NOMO-1 (cell line): ENCODE data around the gene SLC1A5.

Experiments used
- DNase-seq, 2 experiments: peaks; one replicate each; lab custom pipeline; 2025; ENCODE audit not compliant: unreplicated experiment in 2 of 2; lab: John Stamatoyannopoulos, UW

Gene SLC1A5

DNA sequence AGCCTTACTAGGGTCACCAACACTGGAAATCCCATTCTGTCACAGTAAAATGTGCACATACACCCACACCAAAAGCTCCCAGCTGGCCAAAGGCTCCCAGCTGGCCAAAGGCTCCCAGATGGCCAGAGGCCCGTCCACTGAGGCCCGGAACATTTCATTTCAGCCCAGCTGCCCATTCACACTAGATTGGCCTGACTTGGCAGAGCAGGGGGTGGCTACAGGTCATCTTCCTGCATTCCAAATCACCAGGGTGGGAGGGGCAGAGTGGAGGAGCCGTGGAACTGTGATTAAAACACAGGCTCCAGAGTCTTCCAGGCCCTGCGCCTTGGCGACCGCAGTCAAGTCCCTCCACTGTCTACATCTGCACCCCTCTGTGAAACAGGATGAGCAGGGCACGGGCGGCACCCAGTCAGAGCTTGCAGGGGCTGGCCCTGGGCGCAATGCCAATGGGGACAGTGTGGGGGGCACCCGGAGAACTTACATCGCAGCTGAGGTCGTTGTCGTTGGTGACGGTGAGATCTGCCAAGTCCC, 61.4 kb downstream of the SLC1A5 start:
- no peak for DNase-seq

DNA sequence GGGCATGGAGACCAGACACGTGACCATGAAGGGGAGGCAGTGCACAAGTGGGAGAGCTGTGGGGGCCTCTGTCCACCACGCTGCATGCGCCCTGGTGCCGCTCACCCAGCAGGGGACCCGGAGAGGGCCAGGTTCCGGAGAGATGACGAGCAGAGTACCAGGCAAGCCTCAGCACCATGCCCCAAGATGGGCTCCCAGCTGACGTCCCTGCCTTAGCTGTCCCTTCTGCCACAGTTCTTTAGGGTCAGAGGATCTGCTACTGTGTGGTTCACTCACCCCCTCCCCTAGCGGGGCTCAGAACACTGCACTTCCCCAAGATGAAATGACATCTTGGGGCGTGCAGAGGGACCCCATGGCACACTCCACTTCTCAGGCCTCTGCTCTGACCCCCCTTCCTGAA, 61.8 kb downstream of the SLC1A5 start:
- DNase-seq = no peak

DNA sequence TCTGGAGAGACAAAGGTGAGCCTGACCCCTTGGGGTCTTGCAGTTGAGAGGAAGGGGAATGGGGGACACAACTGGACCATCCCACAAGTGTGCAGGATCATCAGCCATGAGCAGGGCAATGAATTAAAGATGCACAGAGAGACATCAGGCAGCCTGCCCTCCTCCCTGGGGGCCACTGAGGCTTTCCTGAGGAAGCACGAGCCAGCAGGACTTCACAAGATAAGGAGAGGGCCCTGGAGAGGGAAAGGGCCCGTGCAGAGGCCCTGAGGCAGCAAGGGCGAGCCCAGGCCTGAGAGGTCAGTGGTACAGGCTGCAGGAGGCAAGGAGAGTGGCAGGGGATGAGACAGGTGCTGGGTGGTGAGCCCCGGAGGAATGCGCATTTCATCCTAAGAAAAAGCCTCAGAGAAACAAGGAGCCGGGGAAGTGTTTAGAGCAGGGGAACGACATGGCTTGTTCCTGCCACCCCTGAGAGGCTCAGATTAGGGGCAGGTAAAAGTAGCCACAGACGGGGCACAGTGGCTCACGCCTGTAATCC, 62.5 kb downstream of the SLC1A5 start:
- no peak for DNase-seq

DNA sequence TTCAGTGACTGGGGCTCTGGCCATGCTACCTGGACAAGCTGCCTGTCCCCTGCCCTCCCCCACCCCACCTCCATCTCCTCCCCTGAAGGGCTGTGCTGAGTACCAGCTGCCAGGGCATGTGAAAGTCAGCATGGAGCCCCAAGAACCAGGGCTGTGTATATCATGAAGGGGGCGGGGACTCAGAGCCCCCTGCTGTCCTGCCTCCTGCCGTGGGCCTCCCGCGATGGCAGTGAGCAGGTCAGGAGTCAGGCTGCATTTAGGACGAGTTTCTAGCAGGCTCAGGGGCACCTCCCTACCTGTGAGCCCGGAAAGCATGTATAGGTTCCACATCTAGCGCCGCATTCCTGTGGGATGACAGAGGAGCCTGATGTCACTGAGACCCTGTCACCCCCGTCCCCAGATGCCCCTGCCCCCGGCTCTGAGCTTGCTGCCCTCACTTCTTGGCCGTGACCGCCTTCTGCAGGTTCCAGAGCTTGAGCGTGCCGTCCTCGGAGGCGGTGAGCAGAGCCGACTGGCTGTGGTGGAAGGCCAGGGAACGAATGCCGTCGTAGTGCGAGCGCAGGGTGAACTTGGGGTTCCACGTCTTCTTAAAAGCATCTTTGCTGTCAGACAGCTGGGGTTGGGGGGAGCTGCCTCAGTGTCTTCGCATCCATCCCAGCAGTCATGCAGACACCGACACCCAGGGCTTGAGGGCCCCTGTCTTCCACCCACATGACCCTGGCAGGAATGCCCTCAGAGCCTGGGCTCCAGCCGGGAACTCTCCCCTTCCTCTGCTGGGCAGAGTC, 63.2 kb downstream of the SLC1A5 start:
- DNase-seq = no peak
